Heart left ventricle (tissue), 16 donors: ENCODE measurements around the gene KIAA1958. TPM values are rescaled to one million over a fixed set of nuclear protein-coding genes. Genes with fewer than 3 reads are reported as not detected.

Experiments used
- ATAC-seq, 4 donors: fragments of 200-7000 bp; cut with Tn5 transposase; one replicate each; pipeline ENCODE4 v1.9.1; 2020 to 2022; ENCODE audit warnings: moderate library complexity in 4 of 4, mild to moderate bottlenecking in 3 of 4, moderate number of reproducible peaks in 1 of 4
- DNase-seq, 5 donors: peaks; one replicate each; pipeline ENCODE4 v3.0.0-alpha.2; 2020
- H3K27ac ChIP-seq, 12 donors: fragments of 200-600 bp; sonication (generic) in 4 of 12; one replicate each; pipeline versions ENCODE4 v1.5.0 to v1.8.0; 2016 to 2022; ENCODE audit warnings: mild to moderate bottlenecking in 2 of 12
- H3K27me3 ChIP-seq, 9 donors: fragments of 200-600 bp; sonication (generic) in 2 of 9; one replicate each; pipeline versions ENCODE4 v1.5.1 to v1.8.0; 2016 to 2022; ENCODE audit warnings: mild to moderate bottlenecking in 3 of 9
- H3K36me3 ChIP-seq, 9 donors: fragments of 200-600 bp; sonication (generic) in 2 of 9; one replicate each; pipeline versions ENCODE4 v1.5.0 to v1.8.0; 2018 to 2022; ENCODE audit warnings: mild to moderate bottlenecking in 2 of 9
- H3K4me1 ChIP-seq, 12 donors: fragments of 200-600 bp; sonication (generic) in 4 of 12; one replicate each; pipeline versions ENCODE4 v1.5.0 to v1.8.0; 2016 to 2022; ENCODE audit warnings: mild to moderate bottlenecking in 3 of 12
- H3K4me3 ChIP-seq, 12 donors: fragments of 200-600 bp; sonication (generic) in 4 of 12; one replicate each; pipeline versions ENCODE4 v1.5.0 to v1.8.0; 2017 to 2022; ENCODE audit warnings: mild to moderate bottlenecking in 9 of 12, moderate library complexity in 4 of 12
- H3K9me3 ChIP-seq, 12 donors: fragments of 200-600 bp; sonication (generic) in 4 of 12; one replicate each; pipeline versions ENCODE4 v1.5.0 to v1.8.0; 2016 to 2022; ENCODE audit warnings: mild to moderate bottlenecking in 1 of 12
- CTCF ChIP-seq, 12 donors: fragments of 200-600 bp; sonication (generic) in 4 of 12; IDR thresholded peaks; one replicate each; pipeline versions ENCODE4 v1.5.0 to v1.8.0; 2018 to 2022; ENCODE audit warnings: antibody characterized with exemption in 12 of 12, mild to moderate bottlenecking in 5 of 12
- POLR2A ChIP-seq, 2 donors: fragments of 450-650 bp; IDR thresholded peaks; one replicate each; pipeline ENCODE4 v1.6.1; 2017; ENCODE audit warnings: antibody characterized with exemption in 2 of 2, mild to moderate bottlenecking in 2 of 2, moderate library complexity in 2 of 2
- WGBS, 4 donors: extraction: QIAGEN DNeasy Blood & Tissue Kit in 2 of 4; methylation state at CpG; one replicate each; pipeline versions ENCODE4 v1.1.5 to v1.1.7; 2013 to 2018; 5-methylcytosine and 5-hydroxymethylcytosine counted together
- intact Hi-C, 10 donors: fragments of 100-400 bp; cut with DNase I; formaldehyde crosslinking; loops; one replicate each; pipeline versions ENCODE4 v1.11.1 to v1.14.2; 2022
- polyA plus RNA-seq, 2 donors: library from polyadenylated mRNA; stranded (reverse); fragments of 200-250 nt; gene quantifications; one replicate each; pipeline ENCODE4 v1.2.3, GENCODE V29; 2013
- total RNA-seq, 9 donors: library from RNA; depleted of rRNA in 2 of 9; stranded (reverse); fragments of >200 nt in 2 of 9; fragmentation: NEBNext Ultra II Directional in 3 of 9; extraction: Animal tissue kit (Norgen Biotek cat#: 25700) in 3 of 9; gene quantifications; one replicate each; pipeline versions ENCODE4 v1.1.0 to v1.2.4, GENCODE V29; 2016 to 2023
- donor health status: ischemic (EF 13 %, LVEDD 7.1; RV severe dilation, severe dysfunction).
- donor health status: healthy with polysubstance abuse.
- donor health status: DM: no; HTN: yes; CAD: no.
- donor health status: DM: no; HTN: no; CAD: no.
- donor health status: ischemic (EF 25% LVEDD 6.9; RV normal size, moderate dysfunction).
- donor health status: ischemic (EF 25% LVEDD 5.7; RV mildly dilated, moderate dysfunction).
- donor health status: healthy.
- donor health status: DM: yes; HTN: yes; CAD: no.
- donor health status: ischemic (EF 35%, LVEDD 5.7; RV mildly dilated, moderate dysfunction).
- donor health status: nonischemic (EF 11% LVEDD 7.7; RV severe dilation, severe dysfunction).
- donor health status: DM: yes; HTN: yes; CAD: no.
- donor health status: PGD.
- donor health status: ischemic (EF 29% LVEDD 5.4; RV normal size, mild dysfunction).
- donor health status: nonischemic (EF 23%, LVEDD 6.1; RV moderate dilation, normal function).

KIAA1958 gene
- total and polyA plus RNA-seq, 11 donors = 0.99 to 8.5 (median 5.8) TPM

- no peak overlapping the region for H3K4me3 ChIP-seq
These were observed 153.7 kb downstream of the KIAA1958 start for GRCh38 chr9:112640311-112640710.

GRCh38 chr9:112642126-112642525 is 155.5 kb downstream of the KIAA1958 start:
- TF ChIP-seq POLR2A (IDR thresholded peaks at IDR 0.05) (no peak), CTCF (IDR thresholded peaks at IDR 0.05) (no peak)
- Histone ChIP-seq H3K27me3 (no peaks in the 10 kb centered on the region), H3K4me3 (no peak overlapping the region), H3K36me3 (no peaks in the 10 kb centered on the region), H3K4me1 (peaks cover 0 to 8% (median 0%) of the 10 kb centered on the region in 12 donors), H3K27ac (no peak overlapping the region), H3K9me3 (peaks cover 0 to 21% (median 9%) of the 10 kb centered on the region in 12 donors)
- intact Hi-C loops = loop anchor here in 1 of 10 donors (5.0 kb wide), 1 partner anchor 155 kb away; the partner anchor contains the start of gene KIAA1958
- DNase-seq (peak in 2 of 5 donors; percentile 36 to 47), ATAC-seq (peak; percentile 49 to 96 (median 72))
- WGBS, 4 donors = 54 to 74% (median 59%) methylated on average over 3 of the region's 3 CpGs

More at GRCh38 chr9:112640311-112640710, 153.7 kb downstream of the KIAA1958 start:
- ATAC-seq = no peak
- Histone ChIP-seq H3K36me3 (no peaks in the 10 kb centered on the region), H3K27me3 (no peaks in the 10 kb centered on the region), H3K4me1 (peaks cover 0 to 8% (median 0%) of the 10 kb centered on the region in 12 donors), H3K9me3 (peaks cover 0 to 21% (median 9%) of the 10 kb centered on the region in 12 donors), H3K27ac (no peak overlapping the region)
- DNase-seq = no peak
- intact Hi-C loops = loop anchor here in 1 of 10 donors (5.0 kb wide), 1 partner anchor 153 kb away; the partner anchor contains the start of gene KIAA1958
- WGBS, 4 donors = 89 to 96% (median 94%) methylated on average over 4 of the region's 4 CpGs
- TF ChIP-seq POLR2A (IDR thresholded peaks at IDR 0.05) (no peak), CTCF (IDR thresholded peaks at IDR 0.05) (no peak)

- peaks cover 0 to 10% (median 0%) of the 10 kb centered on the region in 9 donors for H3K36me3 ChIP-seq
- DNase-seq = no peak
- intact Hi-C loops = no loop called here
- 95 to 98% (median 96%) methylated on average over 3 of the region's 3 CpGs for WGBS, 4 donors
- no peaks in the 10 kb centered on the region for H3K4me1 ChIP-seq
- H3K9me3 ChIP-seq = peaks cover 0 to 28% (median 11%) of the 10 kb centered on the region in 12 donors
- ATAC-seq = no peak
- H3K4me3 ChIP-seq = no peak overlapping the region
- H3K27me3 ChIP-seq = no peaks in the 10 kb centered on the region
- H3K27ac ChIP-seq = no peak overlapping the region
- no peak for TF ChIP-seq POLR2A (IDR thresholded peaks at IDR 0.05)
- no peak for TF ChIP-seq CTCF (IDR thresholded peaks at IDR 0.05)
These were observed 161.0 kb downstream of the KIAA1958 start for GRCh38 chr9:112647596-112647995.

- H3K9me3 ChIP-seq = peaks cover 0 to 28% (median 11%) of the 10 kb centered on the region in 12 donors
- DNase-seq (no peak), ATAC-seq (no peak)
- TF ChIP-seq POLR2A (IDR thresholded peaks at IDR 0.05) (no peak), CTCF (IDR thresholded peaks at IDR 0.05) (no peak)
- H3K27me3 ChIP-seq = no peaks in the 10 kb centered on the region
- intact Hi-C loops = no loop called here
- H3K27ac ChIP-seq = no peak overlapping the region
- 84 to 92% (median 88%) methylated on average over 1 of the region's 1 CpG for WGBS, 4 donors
- H3K36me3 ChIP-seq = peaks cover 0 to 10% (median 0%) of the 10 kb centered on the region in 9 donors
- H3K4me1 ChIP-seq = no peaks in the 10 kb centered on the region
- H3K4me3 ChIP-seq = no peak overlapping the region
These were observed 162.0 kb downstream of the KIAA1958 start for GRCh38 chr9:112648624-112649023.
